HEK293 (cell line): ENCODE results near the gene FASTKD3.

Experiments
- CTCF ChIP-seq: fragments of 450-650 bp; formaldehyde crosslinking; IDR thresholded peaks from 2 replicates; pipeline ENCODE4 v1.5.1; 2016; ENCODE audit warnings: missing biosample characterization, missing genetic modification characterization
- PBX3 ChIP-seq: sonication (generic); formaldehyde crosslinking; IDR thresholded peaks from 2 replicates; pipeline ENCODE4 v1.8.1; 2022; ENCODE audit warnings: mild to moderate bottlenecking, moderate library complexity, missing genetic modification reagents
- PRDM4 ChIP-seq: fragments of 450-650 bp; formaldehyde crosslinking; IDR thresholded peaks from 2 replicates; pipeline ENCODE4 v1.5.1; 2017; ENCODE audit warnings: missing biosample characterization, missing genetic modification characterization
- SETDB1 ChIP-seq: IDR thresholded peaks from one replicate; pipeline ENCODE4 v1.6.1; 2017; ENCODE audit warnings: mild to moderate bottlenecking, low read length, moderate library complexity, mixed read lengths; ENCODE audit not compliant: insufficient read length
- SP2 ChIP-seq: fragments of 450-650 bp; formaldehyde crosslinking; IDR thresholded peaks from 2 replicates; pipeline ENCODE4 v1.5.1; 2016; ENCODE audit warnings: missing biosample characterization, missing genetic modification characterization
- ZBTB1 ChIP-seq: fragments of 450-650 bp; formaldehyde crosslinking; IDR thresholded peaks from 2 replicates; pipeline ENCODE4 v1.5.1; 2016; ENCODE audit warnings: missing biosample characterization, missing genetic modification characterization
- ZBTB17 ChIP-seq: fragments of 450-650 bp; formaldehyde crosslinking; IDR thresholded peaks from 2 replicates; pipeline ENCODE4 v1.5.1; 2016; ENCODE audit warnings: missing biosample characterization, missing genetic modification characterization
- ZBTB21 ChIP-seq: fragments of 450-650 bp; formaldehyde crosslinking; IDR thresholded peaks from 2 replicates; pipeline ENCODE4 v1.5.1; 2017; ENCODE audit warnings: missing biosample characterization, missing genetic modification characterization
- ZNF221 ChIP-seq: fragments of 450-650 bp; formaldehyde crosslinking; IDR thresholded peaks from 2 replicates; pipeline ENCODE4 v1.5.1; 2017; ENCODE audit warnings: missing biosample characterization, missing genetic modification characterization, borderline replicate concordance
- ZNF274 ChIP-seq, 2 experiments: fragments of 200-500 bp in 1 of 2; fragments of 450-650 bp in 1 of 2; sonication (Bioruptor generic) in 1 of 2; formaldehyde crosslinking in 1 of 2; IDR thresholded peaks; 2 replicates each; pipeline versions ENCODE4 v1.5.1 to v1.6.1; 2014 to 2016; ENCODE audit warnings: borderline replicate concordance in 1 of 2, inconsistent platforms in 1 of 2, low read length in 1 of 2, missing biosample characterization in 1 of 2, missing genetic modification characterization in 1 of 2
- ZNF324 ChIP-seq: fragments of 450-650 bp; formaldehyde crosslinking; IDR thresholded peaks from 2 replicates; pipeline ENCODE4 v1.5.1; 2016; ENCODE audit warnings: missing biosample characterization, missing genetic modification characterization
- ZNF510 ChIP-seq: fragments of 450-650 bp; formaldehyde crosslinking; IDR thresholded peaks from 2 replicates; pipeline ENCODE4 v1.5.1; 2018; ENCODE audit warnings: mild to moderate bottlenecking, missing genetic modification characterization, missing biosample characterization; ENCODE audit not compliant: insufficient replicate concordance
- ZNF639 ChIP-seq: fragments of 450-650 bp; formaldehyde crosslinking; IDR thresholded peaks from 2 replicates; pipeline ENCODE4 v1.5.1; 2016; ENCODE audit warnings: missing biosample characterization, missing genetic modification characterization
- ZSCAN30 ChIP-seq: fragments of 450-650 bp; IDR thresholded peaks from 2 replicates; pipeline ENCODE4 v1.5.1; 2018; ENCODE audit warnings: missing biosample characterization, mild to moderate bottlenecking, missing genetic modification characterization, moderate library complexity

GRCh38 chr5:7894439-7894838 is 25.6 kb upstream of the FASTKD3 start:
- TF ChIP-seq CTCF (tag by site-specific recombination) = no peak
- no peak for TF ChIP-seq ZNF274 (IDR thresholded peaks at IDR 0.05; ENCODE audit: low read length)
- no peak for TF ChIP-seq ZNF274 (tag by site-specific recombination; IDR thresholded peaks at IDR 0.05; ENCODE audit: borderline replicate concordance)
- TF ChIP-seq ZBTB1 (tag by site-specific recombination) = no peak
- no peak for TF ChIP-seq ZNF639 (tag by site-specific recombination)
- TF ChIP-seq SP2 (tag by site-specific recombination) = no peak
- TF ChIP-seq ZSCAN30 (tag by site-specific recombination) = no peak
- TF ChIP-seq ZBTB17 = no peak
- no peak for TF ChIP-seq PBX3 (CRISPR knock-in tag)
- no peak for TF ChIP-seq ZBTB21 (tag by site-specific recombination)
- TF ChIP-seq ZNF221 = no peak
- TF ChIP-seq ZNF324 (tag by site-specific recombination) = no peak
- no peak for TF ChIP-seq ZNF510 (tag by site-specific recombination)
- no peak for TF ChIP-seq SETDB1
- TF ChIP-seq PRDM4 = no peak
